CD4-positive, alpha-beta T cell treated with Interferon alpha-2 for 1 hour (primary cell): ENCODE measurements around the gene LARP1B.
"Not testable (repeated sequence)": the region's sequence is repeated elsewhere in the genome, so short reads cannot be mapped to it uniquely, and the experiment has no call there.

Experiments
- DNase-seq, 2 donors: peaks; one replicate each; pipeline ENCODE4 v3.0.0-alpha.2; 2020 to 2022

LARP1B gene

GRCh38 chr4:128141866-128142265 lies 80.8 kb downstream of the LARP1B start:
- no peak for DNase-seq

- DNase-seq = no peak
Measured at GRCh38 chr4:128145727-128146126, 84.6 kb downstream of the LARP1B start.

- DNase-seq = no peak
Measured at GRCh38 chr4:128153800-128154199, 92.7 kb downstream of the LARP1B start.

DNA sequence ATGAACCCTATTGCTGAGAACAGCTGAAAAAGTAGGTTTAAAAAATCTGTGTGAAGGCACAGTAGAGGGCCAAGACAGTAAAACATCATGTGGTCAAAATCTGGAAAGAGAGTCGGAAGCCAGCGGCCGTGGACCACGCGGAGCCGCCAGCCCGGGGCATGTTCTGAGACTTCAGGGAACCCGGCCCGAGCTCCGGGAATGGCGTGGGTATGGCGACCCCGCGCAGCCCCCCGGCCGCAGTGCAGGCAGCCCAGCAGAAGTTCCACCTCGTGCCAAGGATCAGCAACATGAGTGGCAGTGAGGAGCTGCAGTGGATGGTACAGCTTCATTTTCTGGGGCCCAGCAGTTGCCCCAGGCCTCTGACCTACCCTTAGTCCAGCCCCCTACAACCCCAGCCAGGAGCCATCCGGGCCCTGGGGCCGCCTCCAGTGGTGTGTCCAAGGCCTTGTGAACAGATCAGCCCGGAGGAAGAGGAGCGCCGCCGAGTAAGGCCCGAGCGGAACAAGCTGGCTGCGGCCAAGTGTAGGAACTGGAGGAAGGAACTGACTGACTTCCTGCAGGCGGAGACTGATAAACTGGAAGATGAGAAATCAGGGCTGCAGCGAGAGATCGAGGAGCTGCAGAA lies 94.2 kb downstream of the LARP1B start:
- no peak for DNase-seq

- no peak for DNase-seq
Measured at GRCh38 chr4:128155874-128156456, 94.9 kb downstream of the LARP1B start.

GRCh38 chr4:128156472-128156871 lies 95.4 kb downstream of the LARP1B start:
- DNase-seq = not testable (repeated sequence)

DNA sequence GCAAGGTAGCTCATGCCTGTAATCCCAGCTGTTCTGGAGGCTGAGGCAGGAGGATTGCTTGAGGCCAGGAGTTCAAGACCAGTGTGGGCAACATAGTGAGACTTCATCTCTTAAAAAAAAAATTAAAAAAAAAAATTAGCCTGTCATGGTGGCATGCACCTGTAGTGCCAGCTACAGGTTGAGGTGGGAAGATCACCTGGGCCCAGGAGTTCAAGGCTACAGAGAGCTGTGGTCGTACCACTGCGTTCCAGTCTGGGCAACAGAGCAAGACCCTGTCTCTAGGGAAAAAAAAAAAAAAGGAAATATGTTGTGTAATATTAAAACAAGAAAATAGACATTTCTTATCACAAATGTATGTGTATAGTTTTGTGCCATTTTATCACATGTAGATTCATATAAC lies 97.8 kb downstream of the LARP1B start:
- DNase-seq = no peak

GRCh38 chr4:128159967-128160366 lies 98.9 kb downstream of the LARP1B start:
- DNase-seq = no peak

DNA sequence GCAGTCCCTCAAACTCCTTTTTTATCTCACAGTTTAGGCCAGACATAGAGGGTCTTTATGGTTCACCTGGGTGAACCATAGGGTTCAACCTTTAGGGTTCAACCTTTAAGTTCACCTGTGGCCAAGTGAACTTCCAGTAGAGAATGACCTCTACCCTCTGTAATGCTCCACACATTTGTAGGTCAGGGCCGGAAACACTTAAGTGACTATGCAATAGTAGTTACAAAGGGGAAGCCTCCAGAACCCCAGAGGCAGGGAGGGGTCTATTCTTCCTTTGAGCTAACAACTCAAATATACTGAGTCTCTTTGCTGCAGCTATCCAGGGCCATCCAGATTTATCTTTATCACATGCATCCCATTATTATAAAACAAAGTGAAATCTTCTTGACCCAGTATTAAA lies 100.0 kb downstream of the LARP1B start:
- DNase-seq = no peak

DNA sequence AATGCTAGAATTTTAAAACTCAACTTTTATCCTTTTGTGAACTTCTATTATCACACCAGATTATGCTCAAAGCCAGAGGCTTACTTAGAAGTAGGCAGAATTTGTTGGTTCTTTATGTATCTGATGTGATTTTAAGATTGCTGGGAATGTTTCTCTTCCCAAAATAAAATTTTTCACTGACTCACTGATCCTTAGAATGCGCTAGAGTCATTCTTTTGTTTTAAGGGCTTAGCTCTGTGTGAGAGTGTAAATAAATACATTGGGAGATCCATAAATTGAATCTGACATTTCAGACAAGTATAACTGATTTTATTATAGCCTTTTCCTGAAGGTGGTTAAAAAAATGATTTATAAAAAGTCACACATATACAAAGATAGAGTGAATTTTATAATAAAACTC lies 101.3 kb downstream of the LARP1B start:
- no peak for DNase-seq

GRCh38 chr4:128163177-128164117 lies 102.3 kb downstream of the LARP1B start:
- no peak for DNase-seq

- DNase-seq = no peak
Measured at GRCh38 chr4:128166982-128167381, 105.9 kb downstream of the LARP1B start.

DNA sequence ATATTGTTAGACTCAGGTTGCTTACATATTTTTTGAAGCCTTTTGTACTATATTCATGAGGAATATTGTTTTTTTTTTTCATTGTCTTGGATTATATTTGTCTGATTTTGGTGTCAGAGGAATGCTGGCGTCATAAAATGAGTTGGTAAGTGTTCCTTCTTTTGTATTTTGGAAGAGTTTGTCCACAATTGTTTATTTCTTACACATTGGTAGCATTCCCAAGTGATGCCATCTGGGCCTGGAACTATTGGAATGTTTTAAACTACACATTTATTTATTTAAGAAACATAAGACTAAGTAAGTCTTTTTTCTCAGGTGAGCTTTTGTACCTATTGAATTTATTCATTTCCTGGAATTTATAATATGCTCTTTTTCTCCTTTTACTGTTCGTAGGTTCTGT lies 107.6 kb downstream of the LARP1B start:
- DNase-seq = no peak

GRCh38 chr4:128169245-128169644 lies 108.1 kb downstream of the LARP1B start:
- no peak for DNase-seq

DNA sequence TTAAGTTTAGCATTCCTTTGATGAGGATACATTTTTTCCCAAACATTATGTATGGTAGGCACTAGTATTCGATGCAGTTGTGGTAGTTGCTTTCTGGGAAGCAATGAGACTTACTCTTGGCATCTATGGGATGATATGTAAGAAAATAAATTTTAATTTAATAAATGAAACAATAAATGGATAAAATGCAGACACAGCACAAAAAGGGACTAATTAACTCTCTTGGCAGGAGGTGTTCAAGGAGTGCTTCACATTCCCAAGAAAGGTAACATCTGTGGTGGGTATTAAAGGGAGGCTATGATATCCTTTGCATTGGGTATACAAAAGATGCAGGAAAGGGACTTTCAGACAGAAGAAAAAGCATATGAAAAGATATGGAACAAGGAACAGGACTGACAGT lies 115.5 kb downstream of the LARP1B start:
- no peak for DNase-seq

DNA sequence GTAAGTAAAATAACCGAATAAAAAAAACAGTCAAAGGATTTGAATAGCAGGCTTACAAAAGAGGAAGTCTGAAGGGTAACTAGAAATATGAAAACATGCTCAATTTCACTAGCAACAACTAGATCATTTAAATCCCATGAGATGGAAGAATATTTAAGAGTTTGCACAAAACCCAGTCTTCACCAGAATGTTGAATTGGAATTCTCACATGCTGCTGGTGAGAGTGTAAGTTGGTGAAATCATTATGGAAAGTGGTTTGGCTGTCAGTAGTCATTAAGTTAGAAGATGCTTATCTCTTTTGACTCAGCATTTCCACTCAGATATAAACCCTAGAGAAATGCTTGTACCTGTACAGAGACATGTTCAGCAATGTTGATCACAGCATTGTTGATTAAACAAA lies 116.4 kb downstream of the LARP1B start:
- DNase-seq = no peak

DNA sequence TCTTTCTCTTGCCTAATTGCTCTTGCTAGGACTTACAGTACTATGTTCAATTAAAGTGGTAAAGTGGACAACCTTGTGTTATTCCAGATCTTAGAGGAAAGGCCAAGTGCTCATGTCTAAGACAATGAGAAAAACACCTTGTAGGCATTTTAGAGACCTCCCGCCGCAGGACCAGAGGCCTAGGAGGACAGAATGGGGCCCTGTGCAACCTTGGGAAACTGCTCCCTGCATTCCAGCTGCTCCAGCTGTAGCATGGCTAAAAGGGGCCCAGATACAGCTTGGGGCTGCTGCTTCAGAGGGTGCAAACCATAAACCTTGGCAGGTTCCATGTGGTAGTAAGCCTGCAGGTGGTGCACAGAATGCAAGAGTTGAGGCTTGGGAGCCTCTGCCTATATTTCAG lies 125.5 kb downstream of the LARP1B start:
- DNase-seq = no peak

DNA sequence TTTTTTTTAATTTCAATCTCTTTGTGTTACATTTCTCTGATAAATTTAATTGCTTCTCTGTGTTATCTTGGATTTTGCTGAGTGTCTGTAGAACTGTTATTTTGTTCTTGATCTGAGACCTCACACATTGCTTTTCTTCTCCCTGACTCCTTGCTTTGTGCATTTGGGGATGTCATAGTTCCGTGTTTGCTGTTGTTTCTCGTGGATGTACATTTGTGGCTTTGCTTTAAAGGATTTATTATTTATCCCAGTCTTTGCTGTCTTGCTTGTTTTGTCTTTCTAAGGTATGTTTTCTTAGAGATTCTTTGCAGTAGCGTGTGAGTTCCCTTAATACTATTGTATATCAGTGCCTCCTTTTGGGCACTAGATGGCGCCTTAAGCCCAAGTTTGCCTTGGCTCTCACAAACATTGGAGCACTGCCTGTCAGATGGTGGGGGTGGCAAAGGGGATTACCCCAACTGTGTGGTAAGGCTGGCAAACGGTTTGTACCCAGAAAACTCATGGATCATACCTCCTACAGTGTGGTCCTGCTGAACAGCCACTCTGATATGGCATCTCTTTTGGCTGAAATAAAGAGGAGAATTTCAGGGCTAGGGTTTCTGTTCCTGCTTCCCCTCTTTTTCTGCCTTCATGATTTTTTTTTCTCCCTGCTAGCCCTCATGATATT lies 130.1 kb downstream of the LARP1B start:
- peak; percentile 70 to 76 for DNase-seq

GRCh38 chr4:128220286-128221235 lies 159.4 kb downstream of the LARP1B start:
- DNase-seq = peak in 1 of 2 donors; percentile 21

- no peak for DNase-seq
Measured at GRCh38 chr4:128221586-128221985, 160.5 kb downstream of the LARP1B start.

- no peak for DNase-seq
Measured at GRCh38 chr4:128225148-128225547, 164.0 kb downstream of the LARP1B start.

- DNase-seq = no peak
Measured at GRCh38 chr4:128227991-128228571, 167.0 kb downstream of the LARP1B start.
